Gastrocnemius medialis (tissue), 4 donors: ENCODE measurements around the gene GNL3.

Experiments used
- CTCF ChIP-seq, 5 experiments: fragments of 450-650 bp in 3 of 5; fragments of 200-600 bp in 2 of 5; sonication (generic) in 2 of 5; IDR thresholded peaks in 4 of 5; conservative IDR thresholded peaks in 1 of 5; 1 replicate in 4 of 5; 2 replicates in 1 of 5; pipeline ENCODE4 v1.5.1; 2016 to 2019; ENCODE audit warnings: antibody characterized with exemption in 5 of 5, mild to moderate bottlenecking in 3 of 5, moderate library complexity in 3 of 5
- POLR2A ChIP-seq, 2 donors: fragments of 450-650 bp; IDR thresholded peaks; one replicate each; pipeline ENCODE4 v1.6.1; 2017; ENCODE audit warnings: antibody characterized with exemption in 2 of 2, mild to moderate bottlenecking in 2 of 2, moderate library complexity in 2 of 2

GRCh38 chr3:52707585-52707984 lies 21.8 kb downstream of the GNL3 start:
- TF ChIP-seq CTCF (IDR thresholded peaks at IDR 0.05 in 4 of 5, conservative IDR thresholded peaks at IDR 0.05 in 1 of 5) (no peak), POLR2A (IDR thresholded peaks at IDR 0.05) (no peak)
